HG03108 (cell line): ENCODE data around the gene ARPP21.

Source experiments
- ATAC-seq: cut with Tn5 transposase; IDR thresholded peaks from one replicate; pipeline ENCODE4 v1.9.1; 2021; ENCODE audit warnings: moderate library complexity; ENCODE audit not compliant: unreplicated experiment

Gene ARPP21

DNA sequence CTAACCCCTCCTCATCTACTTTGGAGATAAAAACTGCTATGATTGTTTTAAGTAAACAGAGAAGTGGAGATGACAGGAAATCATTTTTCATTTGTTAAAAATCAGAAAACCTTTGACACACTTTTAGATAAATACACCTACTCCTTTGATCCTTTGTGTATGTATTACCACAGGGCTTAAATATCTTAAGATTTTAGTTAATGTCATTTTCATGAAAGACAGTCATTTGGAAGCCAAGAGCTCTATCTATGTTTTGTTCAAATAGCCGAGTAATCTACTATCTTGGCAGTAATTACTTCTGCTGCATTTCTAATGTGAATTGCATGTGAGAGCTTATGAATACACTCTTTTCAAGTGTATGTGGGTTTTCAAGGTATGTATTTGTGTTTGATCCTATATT lies 2.0 kb downstream of the ARPP21 start:
- no peak for ATAC-seq

DNA sequence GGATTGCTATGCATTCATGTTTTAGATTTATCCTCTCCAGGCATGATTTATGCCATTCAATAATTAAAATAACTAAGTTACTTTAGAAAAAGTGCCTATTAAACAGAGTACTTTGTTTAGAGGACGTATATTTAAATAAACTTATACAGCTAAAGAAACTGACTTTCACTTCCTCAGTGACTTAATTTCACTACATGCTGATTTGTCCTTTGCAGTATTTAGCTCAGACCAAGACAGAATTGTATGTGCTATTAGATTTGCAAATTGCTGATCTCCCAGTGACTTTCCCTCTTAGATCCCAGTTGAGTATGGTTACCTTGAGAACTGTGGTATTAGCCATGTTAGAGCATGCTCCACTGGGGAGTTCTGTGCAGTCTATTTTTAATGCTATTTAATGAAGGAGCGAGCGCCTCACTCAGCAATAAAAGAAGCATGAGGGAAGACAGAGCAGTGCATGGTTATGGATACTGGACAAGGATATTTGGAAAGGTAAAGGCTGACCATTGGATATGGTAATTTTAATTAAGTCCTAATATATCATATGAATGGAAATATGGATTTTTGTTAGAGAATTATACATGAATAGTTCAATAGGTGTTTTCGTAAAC lies 2.7 kb downstream of the ARPP21 start:
- no peak for ATAC-seq

DNA sequence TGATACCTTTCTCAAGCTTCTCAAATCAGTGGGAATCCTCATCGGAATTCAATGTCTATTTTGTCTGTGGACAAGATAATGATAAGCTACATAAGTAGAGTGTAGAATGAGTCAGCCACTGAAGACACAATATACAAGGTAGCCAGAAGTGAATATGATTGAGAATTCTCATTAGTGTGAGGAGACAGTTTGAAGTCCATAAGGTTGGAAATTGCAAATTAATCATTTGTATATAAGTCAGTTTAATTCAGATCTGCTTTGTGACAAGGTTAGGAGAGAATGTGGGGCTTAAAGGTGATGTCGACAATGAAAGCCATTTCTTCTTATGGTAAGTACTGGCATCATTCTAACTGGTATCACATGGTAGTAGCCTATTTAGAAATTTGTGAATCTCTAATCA lies 4.2 kb downstream of the ARPP21 start:
- ATAC-seq: no peak

DNA sequence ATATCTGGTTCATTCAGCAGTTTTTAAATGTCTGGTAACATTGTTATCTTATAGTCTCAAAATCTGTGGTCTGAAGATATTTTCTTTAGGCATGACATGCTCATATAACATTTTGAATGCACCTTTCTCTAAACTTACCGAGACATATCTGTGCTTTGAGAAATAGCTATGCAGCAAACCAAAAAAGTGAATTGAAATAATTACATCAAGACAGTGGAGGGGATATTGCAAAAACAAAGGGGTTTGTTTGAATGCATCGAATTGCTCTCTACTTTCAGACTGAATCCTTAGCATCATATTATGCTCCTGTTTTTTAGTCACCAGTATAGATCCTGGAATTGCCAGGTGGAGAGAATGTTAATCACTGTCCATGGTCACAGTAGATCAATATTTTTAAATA lies 5.1 kb downstream of the ARPP21 start:
- no peak for ATAC-seq

DNA sequence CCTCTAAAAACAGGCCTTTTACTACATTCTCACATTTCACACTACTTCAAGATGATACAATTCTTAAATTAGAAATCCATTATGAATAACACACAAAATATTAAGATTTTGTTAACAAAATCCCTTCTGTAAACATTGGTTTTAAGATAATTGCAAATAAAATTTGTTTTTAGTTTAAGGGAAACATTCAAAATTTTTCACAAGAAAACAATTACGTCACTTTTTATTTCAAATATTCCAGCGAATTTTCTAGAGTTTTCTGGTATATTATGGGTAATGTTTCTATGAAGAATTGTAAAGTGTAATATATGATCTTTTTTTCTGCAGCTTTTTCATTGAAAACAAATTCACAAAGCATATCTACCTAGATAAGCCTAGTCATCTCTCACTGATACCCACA lies 5.9 kb downstream of the ARPP21 start:
- ATAC-seq: no peak

DNA sequence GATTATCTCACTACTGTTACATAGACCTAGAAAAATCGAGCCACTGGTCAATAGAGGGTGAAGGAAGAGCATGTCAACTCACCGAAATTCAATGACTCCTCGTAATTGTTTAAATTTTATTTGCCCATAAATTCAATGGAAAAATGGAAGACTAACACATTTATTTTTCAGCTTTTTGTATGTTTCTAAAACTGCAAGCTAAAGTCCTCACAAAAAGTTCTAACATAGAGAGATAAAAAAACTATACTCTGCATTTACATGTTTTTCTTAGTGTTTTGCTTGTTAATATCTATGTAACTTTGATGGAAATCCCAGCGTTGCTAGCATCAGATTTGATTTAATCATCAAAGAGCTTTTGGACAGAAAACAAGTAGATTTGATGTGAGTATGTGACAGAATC lies 6.8 kb downstream of the ARPP21 start:
- ATAC-seq: no peak

DNA sequence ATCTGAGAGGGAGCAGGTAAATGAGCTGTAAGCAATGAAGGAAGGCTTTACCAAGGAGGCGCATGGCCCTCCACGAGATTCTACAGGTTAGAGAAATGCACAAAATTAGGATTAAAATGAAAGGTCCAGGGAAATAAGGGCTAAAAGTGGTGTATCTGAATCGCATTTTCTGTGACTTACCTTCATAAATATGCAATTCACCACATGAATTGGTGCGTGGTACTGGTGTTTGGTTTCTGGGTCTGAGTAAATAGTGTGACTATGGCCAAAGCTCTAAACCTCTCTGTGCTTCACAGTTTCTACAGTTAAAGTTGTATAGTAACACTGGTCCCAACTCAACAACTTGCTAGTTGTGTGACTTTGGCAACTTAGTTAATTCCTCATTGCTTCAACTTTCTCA lies 8.1 kb downstream of the ARPP21 start:
- ATAC-seq: no peak

DNA sequence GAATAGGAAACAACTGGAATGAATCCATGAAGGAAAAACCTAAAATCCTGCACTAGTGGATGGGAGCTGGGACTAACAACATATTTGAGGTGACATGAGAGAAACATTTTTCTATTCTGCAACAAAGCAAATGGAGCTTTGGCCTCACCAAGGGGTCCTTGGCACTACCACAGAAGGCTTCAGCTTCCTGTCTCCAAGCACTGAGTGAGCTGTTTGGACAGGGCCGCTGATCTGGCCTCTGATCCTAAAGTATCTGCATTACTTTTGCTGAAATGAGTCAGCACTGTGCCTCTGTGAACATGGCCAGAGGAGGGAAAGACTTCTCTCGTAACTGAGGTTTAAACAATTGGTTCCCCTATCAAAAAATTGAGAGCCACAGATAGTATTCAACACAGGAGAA lies 9.0 kb downstream of the ARPP21 start:
- ATAC-seq: no peak

DNA sequence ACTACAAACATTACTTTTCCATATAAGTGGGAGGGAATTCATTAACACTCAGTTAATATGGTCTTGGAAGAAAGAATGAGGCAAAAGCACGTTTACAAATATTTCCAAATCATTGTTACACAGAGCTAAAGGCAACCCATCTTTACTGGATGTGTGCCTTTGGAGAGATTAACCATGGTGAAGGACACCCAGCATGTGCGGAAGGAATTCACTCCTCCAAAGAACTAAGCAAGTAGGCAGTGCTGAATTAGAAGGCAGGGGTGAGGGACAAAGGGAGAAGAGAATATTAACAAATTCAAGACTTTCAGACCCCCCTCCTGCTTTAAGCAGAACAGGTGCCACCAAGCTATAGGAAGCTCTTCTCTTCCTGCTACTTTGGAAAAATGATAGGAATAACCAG lies 10.1 kb downstream of the ARPP21 start:
- ATAC-seq: no peak

DNA sequence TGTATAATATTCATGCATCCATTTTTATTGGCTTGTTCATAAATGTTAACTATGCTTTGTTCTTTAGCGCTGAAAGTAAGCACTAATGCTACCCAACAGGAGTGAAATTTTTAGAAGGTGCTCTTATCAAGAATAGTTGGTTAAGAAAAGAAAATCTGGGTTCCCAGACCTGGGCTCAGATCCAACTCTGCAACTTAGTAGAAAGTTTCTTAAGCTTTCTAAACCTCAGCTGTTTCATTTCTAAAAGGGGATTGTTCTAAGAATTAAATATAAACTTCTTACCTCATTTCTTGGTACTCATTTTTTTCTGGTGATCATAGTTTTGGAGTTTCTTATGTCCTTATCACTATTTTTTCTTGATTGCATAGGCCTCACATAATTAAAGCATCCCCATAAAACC lies 12.1 kb downstream of the ARPP21 start:
- no peak for ATAC-seq

DNA sequence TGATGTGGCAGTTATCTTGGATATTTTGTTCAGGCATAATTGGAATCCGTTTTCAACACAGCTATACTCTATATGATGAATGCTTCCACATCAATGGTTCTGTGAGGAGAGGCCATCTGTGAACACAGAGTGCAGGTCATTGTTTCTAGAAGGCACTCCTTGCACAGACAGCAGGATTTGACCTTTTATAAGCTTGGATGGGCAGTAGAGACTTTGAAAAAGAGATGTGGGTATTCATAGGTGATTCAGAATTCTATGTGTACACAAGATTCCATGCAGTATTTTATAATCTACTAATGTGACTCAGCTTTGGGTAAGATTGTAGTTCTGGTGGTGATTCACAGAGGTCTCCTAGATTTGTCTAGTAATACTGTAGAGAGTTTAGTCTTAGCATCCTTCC lies 12.5 kb downstream of the ARPP21 start:
- ATAC-seq: no peak

DNA sequence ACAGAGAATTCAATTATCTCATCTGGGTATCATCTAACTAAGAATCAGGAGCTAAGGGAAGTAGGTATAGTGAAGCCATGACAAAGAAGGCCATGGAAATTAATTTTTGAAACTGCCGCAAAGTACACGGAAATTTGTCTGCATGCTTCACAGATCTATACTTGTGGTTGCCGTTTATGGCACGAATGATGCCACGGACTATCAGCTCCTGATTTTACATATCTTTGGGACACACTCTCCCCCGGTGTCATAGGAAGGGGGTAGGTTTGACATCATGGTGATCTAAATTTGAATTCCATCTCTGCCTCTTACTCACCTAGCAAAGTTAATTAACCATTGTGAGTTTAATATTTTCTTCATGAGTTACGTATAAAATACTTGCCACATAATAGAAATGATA lies 14.0 kb downstream of the ARPP21 start:
- no peak for ATAC-seq

DNA sequence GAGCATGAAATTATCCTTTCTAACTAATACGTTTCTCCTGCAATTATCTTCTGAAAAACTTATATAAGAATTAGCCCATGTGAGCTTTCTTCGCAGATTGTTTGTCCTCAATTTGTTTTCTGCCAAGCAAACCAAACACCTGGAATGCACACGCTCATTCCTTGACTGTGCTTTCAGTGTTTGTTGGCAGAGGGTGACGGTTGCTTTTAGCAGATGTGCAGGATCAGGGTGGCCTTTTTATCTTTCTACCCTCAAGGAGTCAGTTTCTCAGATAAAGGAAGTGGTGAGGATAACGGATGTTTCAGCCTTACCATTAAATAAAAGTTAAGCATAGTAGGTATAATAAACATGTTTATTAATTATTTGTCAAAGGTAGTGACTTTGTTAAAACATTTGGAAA lies 15.2 kb downstream of the ARPP21 start:
- ATAC-seq: no peak

DNA sequence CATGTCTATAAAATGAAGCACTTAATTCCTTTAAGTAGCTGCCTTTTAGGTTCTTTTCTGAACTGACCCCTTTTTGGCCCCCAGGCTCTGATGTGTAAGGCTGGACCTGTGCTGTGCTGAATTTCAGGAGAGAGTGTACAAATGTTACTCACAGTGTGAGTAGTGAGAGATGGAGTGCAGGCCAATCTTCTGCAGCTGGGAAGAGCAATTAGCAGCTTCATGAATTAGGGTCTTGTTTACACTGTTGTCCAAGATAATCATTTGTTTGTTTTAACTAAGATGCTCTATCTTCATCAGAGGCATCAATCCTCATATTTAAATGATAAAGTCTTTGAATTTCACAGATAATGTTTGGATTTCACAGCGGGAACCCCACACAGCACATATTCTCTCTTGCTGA lies 19.4 kb downstream of the ARPP21 start:
- no peak for ATAC-seq

DNA sequence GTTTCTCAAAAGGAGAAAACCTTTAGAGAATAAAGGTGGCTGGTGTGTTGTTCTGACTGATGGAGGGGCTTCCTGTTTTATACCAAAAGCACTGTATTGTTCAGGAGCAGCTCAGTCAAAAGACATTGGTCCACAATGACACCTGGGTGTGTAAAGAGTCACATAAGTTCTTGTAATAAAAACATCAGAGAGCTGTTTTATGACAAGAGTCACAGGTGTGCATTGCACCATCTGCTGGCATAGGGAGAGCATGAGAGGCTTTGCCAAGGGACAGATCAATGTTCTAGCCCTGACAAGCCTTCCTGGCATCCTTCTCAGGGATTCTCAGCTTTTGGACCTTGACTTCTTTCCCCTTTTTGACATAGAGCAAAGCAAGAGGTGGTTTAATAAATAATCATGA lies 20.4 kb downstream of the ARPP21 start:
- ATAC-seq: no peak

DNA sequence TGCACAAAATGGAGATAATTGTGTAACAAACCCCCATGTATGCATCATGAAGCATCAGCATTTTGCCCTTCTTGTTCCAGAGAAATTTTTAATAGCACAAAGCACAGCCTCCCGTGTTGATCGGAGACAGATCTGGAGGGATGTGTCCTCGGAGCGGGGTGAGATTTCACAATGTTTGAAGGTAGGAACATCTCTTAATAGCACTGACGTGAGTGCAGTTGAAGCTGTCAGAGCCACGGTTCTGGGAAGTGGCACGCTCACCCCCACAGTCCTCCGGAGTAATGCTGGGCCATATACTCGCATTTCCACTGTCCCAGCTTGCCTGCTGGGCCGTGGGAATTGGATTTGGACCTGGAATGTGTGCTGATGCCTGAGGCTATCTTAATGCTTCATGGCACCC lies 24.1 kb downstream of the ARPP21 start:
- ATAC-seq: no peak

DNA sequence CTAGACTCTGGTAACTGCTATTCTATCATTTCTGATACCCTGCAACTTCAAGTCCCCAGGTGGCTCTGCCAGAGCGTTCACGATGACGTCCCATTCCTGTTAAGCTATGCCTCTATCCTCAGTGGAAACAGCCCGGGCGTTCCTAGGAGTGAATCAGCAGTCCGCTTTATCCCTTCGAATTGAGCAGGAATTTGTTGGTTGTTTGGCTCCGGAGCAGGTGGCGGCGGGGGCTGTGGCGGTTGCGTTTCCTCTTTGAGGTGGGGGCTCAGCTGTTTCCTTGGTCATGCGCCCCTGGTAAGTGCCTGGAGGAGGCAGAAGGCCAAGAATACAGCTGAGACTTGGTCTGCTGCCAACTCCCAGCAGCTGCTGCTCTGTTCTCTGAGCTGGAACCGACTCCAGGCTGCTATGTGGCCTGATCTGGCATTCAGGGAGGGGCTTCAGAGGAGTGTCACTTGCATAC lies 25.2 kb downstream of the ARPP21 start:
- no peak for ATAC-seq

DNA sequence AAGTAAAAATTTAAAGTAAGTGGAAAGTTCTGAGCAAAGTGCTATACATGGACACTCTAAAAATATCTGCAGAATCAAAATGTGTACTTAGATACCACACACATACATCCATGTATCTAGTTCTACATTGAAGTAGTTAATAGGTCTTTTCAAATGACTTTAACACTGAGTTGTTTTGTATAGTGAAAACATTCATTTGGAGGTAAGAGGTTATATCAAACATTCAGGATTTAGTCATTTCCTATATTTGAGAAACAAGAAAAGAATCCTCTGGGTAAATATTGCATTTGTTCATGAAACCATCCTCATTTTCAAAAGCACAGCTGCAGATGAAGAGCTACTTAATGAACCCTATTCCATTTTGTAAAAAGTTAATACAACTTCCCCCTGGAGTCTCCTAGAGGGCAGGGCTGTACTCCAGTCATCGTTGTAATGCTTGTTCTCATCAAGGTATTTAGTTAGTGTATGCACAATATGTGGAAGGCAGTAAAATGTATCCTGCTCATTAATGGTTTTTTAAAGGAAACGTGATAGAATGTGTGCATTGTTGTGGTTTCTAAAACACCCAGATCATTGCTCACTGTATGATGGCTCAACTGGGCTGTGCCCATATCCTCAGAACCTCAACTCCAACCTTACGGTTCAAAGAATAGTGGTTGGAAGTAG lies 26.2 kb downstream of the ARPP21 start:
- no peak for ATAC-seq

DNA sequence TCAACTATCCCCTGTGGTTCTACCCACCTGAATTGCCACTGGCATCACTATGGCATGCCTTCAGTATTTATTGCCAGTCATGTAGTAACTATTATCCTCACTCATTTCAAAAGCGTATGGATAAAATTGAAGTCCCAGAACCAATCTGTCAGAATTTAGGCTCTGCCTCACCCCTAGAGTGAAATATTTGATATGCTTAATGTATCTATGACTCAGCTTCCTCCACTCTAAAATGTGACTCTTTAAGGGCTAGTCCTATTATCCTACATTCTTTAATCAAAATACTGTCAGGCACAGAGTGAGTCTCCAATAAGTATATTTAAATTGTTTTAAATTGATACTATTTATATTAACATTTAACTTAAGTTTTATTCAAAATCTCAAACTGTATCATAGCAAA lies 27.6 kb downstream of the ARPP21 start:
- ATAC-seq: no peak

DNA sequence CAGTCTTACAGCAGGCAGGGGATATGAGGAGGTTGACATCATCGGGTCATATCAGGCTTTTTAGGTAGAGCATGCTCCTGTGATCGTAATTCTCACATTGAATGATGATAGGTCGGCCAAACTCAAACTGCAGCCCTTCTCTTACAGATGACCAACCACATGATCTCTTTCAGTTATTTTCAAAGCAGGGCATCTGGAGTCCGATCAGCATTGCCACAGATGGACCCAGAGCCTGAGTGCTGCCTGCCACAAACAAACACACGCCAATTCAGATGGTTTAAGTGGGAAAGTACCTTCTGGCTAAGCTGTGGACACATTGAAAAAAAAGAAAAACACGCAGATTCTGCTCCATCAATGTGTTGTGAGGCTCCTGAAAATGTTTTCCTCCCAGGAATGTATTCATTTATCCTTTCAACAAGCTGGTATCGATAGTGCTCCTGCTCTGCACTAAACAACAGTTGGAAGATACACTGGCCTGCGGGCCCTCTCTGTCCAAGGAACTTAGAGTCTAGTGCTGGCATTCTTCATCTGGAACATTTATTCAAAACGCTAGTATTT lies 31.2 kb downstream of the ARPP21 start:
- no peak for ATAC-seq

DNA sequence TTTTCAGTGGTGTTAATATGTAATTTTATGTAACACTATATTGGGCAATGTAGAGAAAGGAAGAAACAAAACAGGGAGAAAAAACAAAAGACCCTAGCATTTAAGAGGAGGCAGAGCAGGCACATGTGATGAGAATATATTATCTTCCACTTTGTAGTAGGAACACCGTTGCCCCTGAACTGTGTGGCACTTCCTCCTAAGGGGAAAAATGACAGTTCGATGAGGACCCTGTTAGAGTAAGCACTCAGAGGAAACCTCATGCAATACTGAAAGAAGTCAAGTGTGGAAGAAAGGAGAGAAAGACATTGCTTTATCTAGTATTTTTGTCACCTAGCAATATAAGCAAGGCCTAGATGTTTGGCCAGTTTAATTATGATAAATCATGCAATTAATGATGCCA lies 32.2 kb downstream of the ARPP21 start:
- no peak for ATAC-seq

DNA sequence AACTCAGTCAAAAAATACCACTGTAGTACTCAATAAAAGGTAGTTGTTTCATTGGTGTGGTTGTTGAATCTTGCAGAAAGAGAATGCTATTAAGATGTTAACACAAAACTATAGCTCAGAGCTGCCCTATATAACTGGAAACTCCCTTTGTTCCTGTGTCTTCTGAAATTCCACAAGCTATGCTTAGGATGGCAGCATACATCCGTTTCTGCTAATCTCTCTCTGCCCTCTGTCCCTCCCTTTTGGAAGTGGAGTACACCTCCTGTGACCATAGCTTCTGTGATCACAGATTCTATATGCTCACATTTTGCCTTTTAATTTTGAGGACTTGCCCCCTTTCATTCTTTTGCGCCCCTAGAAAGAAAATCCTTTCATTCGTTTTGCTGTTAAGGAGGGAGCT lies 33.7 kb downstream of the ARPP21 start:
- ATAC-seq: no peak
